DND-41 (cell line): ENCODE results near the gene CDAN1.

ENCODE experiments used
- ATAC-seq: fragments of 200-7000 bp; cut with Tn5 transposase; 3 replicates; pipeline ENCODE4 v1.9.1; 2021; ENCODE audit warnings: low read depth; ENCODE audit not compliant: insufficient read depth
- DNase-seq: peaks from one replicate; pipeline ENCODE4 v3.0.0-alpha.2; 2020
- H2AFZ ChIP-seq: 2 replicates; pipeline ENCODE4 v1.6.0; 2012; ENCODE audit warnings: low read depth, low read length
- H3K27ac ChIP-seq: 2 replicates; pipeline ENCODE4 v1.5.1; 2012; ENCODE audit warnings: low read length, inconsistent platforms
- H3K27me3 ChIP-seq: fragments of 200-600 bp; sonication (generic); 2 replicates; pipeline ENCODE4 v1.6.0; 2012; ENCODE audit warnings: low read length, mild to moderate bottlenecking, inconsistent platforms; ENCODE audit not compliant: insufficient read depth, poor library complexity
- H3K36me3 ChIP-seq: 2 replicates; pipeline ENCODE4 v1.5.1; 2012; ENCODE audit warnings: low read length, inconsistent platforms; ENCODE audit not compliant: insufficient read depth
- H3K4me1 ChIP-seq: 2 replicates; pipeline ENCODE4 v1.5.1; 2012; ENCODE audit warnings: mild to moderate bottlenecking, low read length; ENCODE audit not compliant: insufficient read depth
- H3K4me2 ChIP-seq: 2 replicates; pipeline ENCODE4 v1.6.0; 2012; ENCODE audit warnings: mild to moderate bottlenecking, moderate library complexity, low read length, inconsistent platforms; ENCODE audit not compliant: insufficient read depth
- H3K4me3 ChIP-seq, 2 experiments: fragments of 200-600 bp in 1 of 2; shearing (Covaris generic) in 1 of 2; 2 replicates each; pipeline ENCODE4 v1.5.1; 2012 to 2016; ENCODE audit warnings: inconsistent platforms in 2 of 2, low read length in 2 of 2, mild to moderate bottlenecking in 2 of 2, low read depth in 1 of 2, moderate library complexity in 1 of 2
- H3K79me2 ChIP-seq: 2 replicates; pipeline ENCODE4 v1.6.0; 2012; ENCODE audit warnings: low read length, inconsistent platforms; ENCODE audit not compliant: insufficient read depth
- H3K9ac ChIP-seq: 2 replicates; pipeline ENCODE4 v1.6.0; 2012; ENCODE audit warnings: low read depth, mild to moderate bottlenecking, inconsistent platforms, low read length, moderate library complexity
- H3K9me3 ChIP-seq: 2 replicates; pipeline ENCODE4 v1.5.1; 2012; ENCODE audit warnings: low read length, moderate library complexity, mild to moderate bottlenecking, inconsistent platforms; ENCODE audit not compliant: insufficient read depth, severe bottlenecking
- H4K20me1 ChIP-seq: 2 replicates; pipeline ENCODE4 v1.6.0; 2012; ENCODE audit warnings: low read length; ENCODE audit not compliant: insufficient read depth
- EZH2 ChIP-seq: IDR thresholded peaks from 3 replicates; pipeline ENCODE4 v1.6.1; 2012; ENCODE audit warnings: borderline replicate concordance, low read depth, mild to moderate bottlenecking, moderate library complexity, low read length, inconsistent platforms; ENCODE audit not compliant: severe bottlenecking
- TF ChIP-seq, protein P1 (sequence below): IDR thresholded peaks from 2 replicates; pipeline ENCODE4 v1.5.1; 2012; ENCODE audit warnings: borderline replicate concordance, low read length, moderate library complexity, mild to moderate bottlenecking; ENCODE audit not compliant: poor library complexity, severe bottlenecking; ENCODE audit errors: extremely low read depth

Gene CDAN1

DNA sequence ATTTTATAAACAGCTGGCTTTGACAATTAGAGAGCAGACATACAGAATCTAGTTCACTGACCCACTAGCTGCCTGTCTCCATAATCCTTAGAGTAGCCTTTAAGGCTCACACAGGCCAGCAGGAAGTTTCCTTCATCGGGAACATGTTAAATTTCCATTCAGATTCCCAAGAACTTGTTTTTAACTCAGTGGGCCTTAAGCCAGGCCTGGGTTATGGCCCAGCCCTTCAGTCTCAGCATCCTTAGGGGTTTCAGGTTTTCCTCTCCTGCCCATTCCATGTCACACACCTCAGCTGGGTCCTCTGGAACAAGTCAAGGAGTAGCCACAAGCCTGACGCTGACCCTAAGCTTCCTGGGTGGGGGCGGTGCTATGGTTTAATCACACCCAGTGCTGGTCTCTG, 15.0 kb downstream of the CDAN1 start:
- H3K9me3 ChIP-seq = no peaks in the 10 kb centered on the region
- no peak for ATAC-seq
- H3K27ac ChIP-seq = no peak overlapping the region
- no peaks in the 10 kb centered on the region for H3K4me1 ChIP-seq
- H2AFZ ChIP-seq = no peak overlapping the region
- H3K27me3 ChIP-seq = no peaks in the 10 kb centered on the region
- no peak overlapping the region for H3K4me2 ChIP-seq
- H3K79me2 ChIP-seq = no peaks in the 10 kb centered on the region
- H4K20me1 ChIP-seq = no peaks in the 10 kb centered on the region
- DNase-seq = no peak
- no peak overlapping the region for H3K9ac ChIP-seq
- TF ChIP-seq EZH2 = no peak
- H3K36me3 ChIP-seq = peaks cover 56% of the 10 kb centered on the region
- no peak overlapping the region for H3K4me3 ChIP-seq

DNA sequence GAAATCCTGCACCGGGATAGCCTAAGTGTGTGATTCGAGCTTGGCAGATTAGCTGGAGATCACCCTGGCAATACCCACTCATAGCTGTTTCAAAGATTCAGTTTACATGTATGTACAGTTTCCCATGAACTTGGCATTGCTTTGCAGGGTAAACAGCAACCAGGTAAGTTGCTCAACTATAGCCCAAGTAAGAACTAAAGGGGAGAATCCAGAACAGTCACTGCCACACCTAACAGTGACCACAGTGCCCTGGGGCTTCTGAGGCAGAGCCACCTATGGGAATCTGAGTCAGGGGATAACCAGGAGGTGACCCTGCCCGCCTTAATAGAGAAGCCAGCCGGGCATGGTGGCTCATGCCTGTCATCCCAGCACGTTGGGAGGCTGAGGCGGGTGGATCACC, 15.9 kb downstream of the CDAN1 start:
- H4K20me1 ChIP-seq = no peaks in the 10 kb centered on the region
- no peaks in the 10 kb centered on the region for H3K79me2 ChIP-seq
- no peaks in the 10 kb centered on the region for H3K27me3 ChIP-seq
- DNase-seq = no peak
- TF ChIP-seq, protein P1, sequence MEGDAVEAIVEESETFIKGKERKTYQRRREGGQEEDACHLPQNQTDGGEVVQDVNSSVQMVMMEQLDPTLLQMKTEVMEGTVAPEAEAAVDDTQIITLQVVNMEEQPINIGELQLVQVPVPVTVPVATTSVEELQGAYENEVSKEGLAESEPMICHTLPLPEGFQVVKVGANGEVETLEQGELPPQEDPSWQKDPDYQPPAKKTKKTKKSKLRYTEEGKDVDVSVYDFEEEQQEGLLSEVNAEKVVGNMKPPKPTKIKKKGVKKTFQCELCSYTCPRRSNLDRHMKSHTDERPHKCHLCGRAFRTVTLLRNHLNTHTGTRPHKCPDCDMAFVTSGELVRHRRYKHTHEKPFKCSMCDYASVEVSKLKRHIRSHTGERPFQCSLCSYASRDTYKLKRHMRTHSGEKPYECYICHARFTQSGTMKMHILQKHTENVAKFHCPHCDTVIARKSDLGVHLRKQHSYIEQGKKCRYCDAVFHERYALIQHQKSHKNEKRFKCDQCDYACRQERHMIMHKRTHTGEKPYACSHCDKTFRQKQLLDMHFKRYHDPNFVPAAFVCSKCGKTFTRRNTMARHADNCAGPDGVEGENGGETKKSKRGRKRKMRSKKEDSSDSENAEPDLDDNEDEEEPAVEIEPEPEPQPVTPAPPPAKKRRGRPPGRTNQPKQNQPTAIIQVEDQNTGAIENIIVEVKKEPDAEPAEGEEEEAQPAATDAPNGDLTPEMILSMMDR = no peak
- no peak for TF ChIP-seq EZH2
- H3K9ac ChIP-seq = no peak overlapping the region
- no peak overlapping the region for H2AFZ ChIP-seq
- H3K9me3 ChIP-seq = no peaks in the 10 kb centered on the region
- no peak overlapping the region for H3K4me3 ChIP-seq
- H3K4me1 ChIP-seq = no peaks in the 10 kb centered on the region
- ATAC-seq = no peak
- peaks cover 47% of the 10 kb centered on the region for H3K36me3 ChIP-seq
- no peak overlapping the region for H3K27ac ChIP-seq
- no peak overlapping the region for H3K4me2 ChIP-seq

DNA sequence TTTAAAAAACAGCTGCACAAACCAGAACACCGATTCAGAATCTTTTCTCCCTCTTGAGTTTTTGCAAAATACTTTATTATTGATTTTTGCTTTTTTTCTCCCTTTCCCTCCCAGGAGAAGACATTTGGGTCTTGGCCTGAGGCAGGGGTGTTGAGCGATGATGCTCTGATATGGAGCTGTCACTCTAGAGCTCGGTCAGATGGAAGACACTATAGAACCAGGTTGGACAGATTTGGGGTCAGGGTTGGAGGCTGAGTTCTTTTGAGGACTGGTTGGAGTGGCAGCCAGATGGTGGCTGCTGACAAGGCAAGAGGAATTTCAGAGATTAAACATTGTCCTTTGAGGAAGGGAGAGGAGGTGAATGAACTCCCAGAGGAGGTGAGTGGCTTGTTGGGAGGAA, 16.9 kb downstream of the CDAN1 start:
- H3K4me1 ChIP-seq = no peaks in the 10 kb centered on the region
- H3K27ac ChIP-seq = no peak overlapping the region
- no peaks in the 10 kb centered on the region for H3K27me3 ChIP-seq
- no peak overlapping the region for H3K4me3 ChIP-seq
- TF ChIP-seq, protein P1 = no peak
- TF ChIP-seq EZH2 = no peak
- H4K20me1 ChIP-seq = no peaks in the 10 kb centered on the region
- no peak overlapping the region for H3K9ac ChIP-seq
- no peak overlapping the region for H3K4me2 ChIP-seq
- H2AFZ ChIP-seq = no peak overlapping the region
- DNase-seq (no peak), ATAC-seq (no peak)
- H3K79me2 ChIP-seq = no peaks in the 10 kb centered on the region
- H3K36me3 ChIP-seq = peaks cover 38% of the 10 kb centered on the region
- H3K9me3 ChIP-seq = no peaks in the 10 kb centered on the region

DNA sequence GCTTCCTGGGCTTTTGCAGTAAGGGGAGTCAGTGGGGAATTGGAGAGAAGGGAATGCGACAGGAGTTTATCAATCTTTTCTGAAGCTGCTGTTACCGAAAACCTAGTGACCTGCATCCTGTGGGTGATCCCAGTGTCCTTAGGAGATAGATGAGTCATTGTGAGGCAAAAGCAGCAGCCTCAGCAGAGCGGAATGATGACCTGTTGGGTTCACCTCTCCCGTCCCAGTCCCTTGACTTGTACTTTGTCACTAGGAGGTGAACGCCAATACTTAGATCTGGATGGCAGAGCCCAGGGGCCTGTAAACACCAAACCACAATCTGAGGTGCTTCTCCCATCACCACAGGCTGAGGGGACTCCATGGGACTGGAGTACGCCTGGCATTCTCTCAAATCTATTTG, 17.9 kb downstream of the CDAN1 start:
- ATAC-seq = 0 out of 3 replicates have a peak, but pooled peaks have one; percentile 27
- no peaks in the 10 kb centered on the region for H3K9me3 ChIP-seq

More for the DNA sequence above, 17.9 kb downstream of the CDAN1 start:
- Histone ChIP-seq H3K4me1 (no peaks in the 10 kb centered on the region), H3K4me3 (no peak overlapping the region), H3K4me2 (no peak overlapping the region), H3K27ac (no peak overlapping the region), H4K20me1 (no peaks in the 10 kb centered on the region), H3K79me2 (no peaks in the 10 kb centered on the region), H3K9ac (no peak overlapping the region), H3K27me3 (no peaks in the 10 kb centered on the region), H2AFZ (no peak overlapping the region), H3K36me3 (peaks cover 28% of the 10 kb centered on the region)
- DNase-seq = no peak
- TF ChIP-seq, protein P1 = no peak
- TF ChIP-seq EZH2 = no peak
